ENCODE measurements around the gene POLDIP3.
"Not testable (repeated sequence)": the region's sequence is repeated elsewhere in the genome, so short reads cannot be mapped to it uniquely, and the experiment has no call there.

POLDIP3 gene

GRCh38 chr22:42536166-42536565 is 78.5 kb downstream of the POLDIP3 start:
- Histone ChIP-seq H3F3A (ENCODE audit: low read depth) (no peaks in the 10 kb centered on the region), H3K27me3 (ENCODE audit: insufficient read depth, low read length, poor library complexity, severe bottlenecking) (no peaks in the 10 kb centered on the region), H3K9ac (ENCODE audit: low read depth, low read length, poor library complexity, severe bottlenecking) (no peak overlapping the region), H3K79me2 (ENCODE audit: insufficient read depth, low read length) (no peaks in the 10 kb centered on the region), H3K4me3 (ENCODE audit: low read length, poor library complexity, severe bottlenecking) (no peak overlapping the region), H3K4me1 (ENCODE audit: insufficient read depth, low read length, poor library complexity, severe bottlenecking) (peaks cover 9% of the 10 kb centered on the region), H2AFZ (ENCODE audit: low read length) (no peak overlapping the region), H3K9me2 (replicated peaks; ENCODE audit: low read depth, low read length) (no peaks in the 10 kb centered on the region), H3K9me3 (ENCODE audit: insufficient read depth, low read depth, low read length) (no peaks in the 10 kb centered on the region), H3K4me2 (ENCODE audit: low read depth, low read length, poor library complexity, severe bottlenecking) (no peak overlapping the region), H3K36me3 (ENCODE audit: insufficient read depth, low read length) (no peaks in the 10 kb centered on the region), H4K20me1 (ENCODE audit: insufficient read depth, low read length, poor library complexity, severe bottlenecking) (no peaks in the 10 kb centered on the region)
- no peak for TF ChIP-seq CTCF (conservative IDR thresholded peaks at IDR 0.05; ENCODE audit: low read length)
- TF ChIP-seq EZH2phosphoT487 (IDR thresholded peaks at IDR 0.05; ENCODE audit: borderline replicate concordance): no peak

GRCh38 chr22:42535082-42535731 is 79.5 kb downstream of the POLDIP3 start:
- H3K36me3 ChIP-seq (ENCODE audit: insufficient read depth, low read length); H3K4me2 ChIP-seq (ENCODE audit: low read depth, low read length, poor library complexity, severe bottlenecking); H3K4me1 ChIP-seq (ENCODE audit: insufficient read depth, low read length, poor library complexity, severe bottlenecking): not testable (repeated sequence)

More at GRCh38 chr22:42535082-42535731, 79.5 kb downstream of the POLDIP3 start:
- H2AFZ ChIP-seq (ENCODE audit: low read length); H3K9me2 ChIP-seq (replicated peaks; ENCODE audit: low read depth, low read length); H3K4me3 ChIP-seq (ENCODE audit: low read length, poor library complexity, severe bottlenecking); H3K9ac ChIP-seq (ENCODE audit: low read depth, low read length, poor library complexity, severe bottlenecking); H3F3A ChIP-seq (ENCODE audit: low read depth); H3K79me2 ChIP-seq (ENCODE audit: insufficient read depth, low read length); H3K27me3 ChIP-seq (ENCODE audit: insufficient read depth, low read length, poor library complexity, severe bottlenecking); H3K9me3 ChIP-seq (ENCODE audit: insufficient read depth, low read depth, low read length); H4K20me1 ChIP-seq (ENCODE audit: insufficient read depth, low read length, poor library complexity, severe bottlenecking): not testable (repeated sequence)

Measured in Loucy (cell line).